Measurements from ENCODE around the gene TNK2. TPM values are rescaled to one million over a fixed set of nuclear protein-coding genes. Genes with fewer than 3 reads are reported as not detected.

The TNK2 gene
- total and polyA plus RNA-seq, 2 of the 8 experiments (the other 6 are each of a cell fraction or from before 2014, with no cell fraction given), result 10.4 to 33.9 TPM

DNA sequence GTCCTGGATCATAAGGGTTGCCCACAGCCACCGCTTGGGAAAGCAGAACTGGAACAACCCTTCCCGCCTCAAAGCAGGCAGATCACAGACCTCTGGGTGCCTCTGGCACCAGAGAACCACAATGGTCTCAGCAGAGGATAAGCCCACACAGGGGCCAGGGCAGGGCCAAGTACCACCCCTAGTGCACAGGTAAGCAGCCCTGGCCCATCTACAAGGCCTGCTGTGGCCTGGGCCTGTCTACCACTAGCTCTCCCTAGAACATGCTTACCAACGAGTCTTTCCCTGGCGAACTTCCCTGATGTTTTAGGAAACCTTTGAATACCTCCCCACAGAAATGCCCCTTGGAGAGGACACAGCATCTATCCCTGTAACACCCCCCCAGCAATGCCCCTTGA lies 28.3 kb downstream of the TNK2 start:
- Histone ChIP-seq H3K4me3 (ENCODE audit: extremely low read depth in 1 of 4, insufficient read depth in 2 of 4, low read depth in 3 of 4, low read length in 4 of 4) (no peak overlapping the region), H2AFZ (ENCODE audit: low read length) (no peak overlapping the region), H3K36me3 (ENCODE audit: control insufficient read depth in 2 of 4, insufficient read depth in 4 of 4, low read length in 3 of 4) (peaks cover 0 to 18% (median 0%) of the 10 kb centered on the region in 4 experiments; a peak in 4 of 8 replicates), H4K20me1 (replicated peaks in 1 of 2; ENCODE audit: control insufficient read depth in 1 of 2, insufficient read depth in 2 of 2, low read length in 2 of 2) (peaks cover 3 to 7% of the 10 kb centered on the region in 2 experiments), H2BK15ac (ENCODE audit: low read length) (no peak overlapping the region), H3K14ac (ENCODE audit: insufficient read length) (no peak overlapping the region), H2BK20ac (ENCODE audit: low read length) (no peak overlapping the region), H3K23ac (ENCODE audit: insufficient read length) (no peak overlapping the region), H2BK120ac (replicated peaks; ENCODE audit: low read depth, low read length) (no peak overlapping the region), H3K9me3 (ENCODE audit: insufficient read depth in 2 of 2, low read depth in 1 of 2, low read length in 1 of 2) (no peaks in the 10 kb centered on the region), H3K18ac (ENCODE audit: extremely low read depth, low read length) (no peak overlapping the region), H3K27ac (ENCODE audit: low read depth, low read length) (no peak overlapping the region), H3K27me3 (replicated peaks in 1 of 4; ENCODE audit: control insufficient read depth in 3 of 4, extremely low read depth in 1 of 4, insufficient read depth in 3 of 4, low read length in 3 of 4) (no peaks in the 10 kb centered on the region), H2BK12ac (ENCODE audit: low read depth, low read length) (no peak overlapping the region), H4K91ac (replicated peaks; ENCODE audit: insufficient read length, low read length) (no peak overlapping the region), H3K4ac (replicated peaks; ENCODE audit: insufficient read length, low read depth, low read length) (no peak overlapping the region), H3K23me2 (ENCODE audit: low read depth, low read length) (no peaks in the 10 kb centered on the region), H3K4me2 (ENCODE audit: insufficient read depth in 1 of 2, low read depth in 2 of 2, low read length in 2 of 2) (no peak overlapping the region), H3K9ac (replicated peaks in 1 of 4; ENCODE audit: extremely low read depth in 1 of 4, low read depth in 3 of 4, low read length in 3 of 4) (no peak overlapping the region), H4K8ac (ENCODE audit: extremely low read depth, insufficient read depth, low read length) (peak overlapping the region; percentile 28), H3K79me1 (ENCODE audit: low read depth, low read length) (peaks cover 2% of the 10 kb centered on the region; the same call in 1 of the 2 replicates), H3K56ac (replicated peaks; ENCODE audit: insufficient read length, low read depth, low read length) (no peak overlapping the region), H2BK5ac (ENCODE audit: low read depth, low read length) (no peak overlapping the region), H3K4me1 (replicated peaks in 1 of 4; ENCODE audit: control insufficient read depth in 3 of 4, insufficient read depth in 4 of 4, low read length in 3 of 4) (no peaks in the 10 kb centered on the region; a peak in 1 of 7 replicates), H3K79me2 (ENCODE audit: control insufficient read depth in 1 of 2, insufficient read depth in 2 of 2, low read length in 2 of 2) (no peaks in the 10 kb centered on the region), H2AK5ac (ENCODE audit: low read depth, low read length) (no peak overlapping the region), H4K5ac (ENCODE audit: insufficient read length, low read depth, low read length) (no peak overlapping the region)
- ChIA-PET CTCF (ENCODE audit: partially characterized antibody) (no interaction called here), POLR2A (ENCODE audit: partially characterized antibody) (no interaction called here)
- no peak for FAIRE-seq
- TF ChIP-seq BCL11A (IDR thresholded peaks at IDR 0.05; ENCODE audit: low read depth in 2 of 2, low read length in 2 of 2), result no peak
- 89% methylated on average over 4 of the region's 4 CpGs; no CpG with 5 or more reads in 1 of the 2 experiments for WGBS, 2 experiments (ENCODE audit: extremely low coverage in 1 of 2, insufficient coverage in 1 of 2, insufficient read length in 1 of 2, insufficient replicate concordance in 2 of 2, low coverage in 1 of 2, low lambda C conversion rate in 2 of 2, missing lambda C conversion rate in 1 of 2)
- no peak for DNase-seq (ENCODE audit: low read depth in 1 of 2, low spot score in 2 of 2)
